ENCODE data around the gene TMC1.
"Not testable (repeated sequence)": the region's sequence is repeated elsewhere in the genome, so short reads cannot be mapped to it uniquely, and the experiment has no call there.

TMC1 gene

DNA sequence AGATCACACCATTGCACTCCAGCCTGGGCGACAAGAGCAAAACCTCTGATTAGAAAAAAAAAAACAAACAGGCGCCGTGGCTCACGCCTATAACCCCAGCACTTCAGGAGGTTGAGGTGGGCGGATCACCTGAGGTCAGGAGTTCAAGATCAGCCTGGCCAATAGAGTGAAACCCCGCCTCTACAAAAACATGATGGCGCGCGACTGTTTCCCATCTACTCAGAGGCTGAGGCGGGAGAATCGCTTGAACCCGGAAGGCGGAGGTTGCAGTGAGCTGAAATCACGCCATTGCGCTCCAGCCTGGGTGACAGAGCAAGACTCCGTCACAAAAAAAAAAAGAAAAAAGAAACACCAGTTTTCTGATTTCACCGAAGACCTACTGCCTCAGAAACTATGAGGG, at the start of gene TMC1:
TSS of gene TMC1 (plus strand) at position 193 of the 400 bp plus-strand sequence. CDS start 127,041 bp downstream, outside the sequence.
- DNase-seq: not testable (repeated sequence)

DNA sequence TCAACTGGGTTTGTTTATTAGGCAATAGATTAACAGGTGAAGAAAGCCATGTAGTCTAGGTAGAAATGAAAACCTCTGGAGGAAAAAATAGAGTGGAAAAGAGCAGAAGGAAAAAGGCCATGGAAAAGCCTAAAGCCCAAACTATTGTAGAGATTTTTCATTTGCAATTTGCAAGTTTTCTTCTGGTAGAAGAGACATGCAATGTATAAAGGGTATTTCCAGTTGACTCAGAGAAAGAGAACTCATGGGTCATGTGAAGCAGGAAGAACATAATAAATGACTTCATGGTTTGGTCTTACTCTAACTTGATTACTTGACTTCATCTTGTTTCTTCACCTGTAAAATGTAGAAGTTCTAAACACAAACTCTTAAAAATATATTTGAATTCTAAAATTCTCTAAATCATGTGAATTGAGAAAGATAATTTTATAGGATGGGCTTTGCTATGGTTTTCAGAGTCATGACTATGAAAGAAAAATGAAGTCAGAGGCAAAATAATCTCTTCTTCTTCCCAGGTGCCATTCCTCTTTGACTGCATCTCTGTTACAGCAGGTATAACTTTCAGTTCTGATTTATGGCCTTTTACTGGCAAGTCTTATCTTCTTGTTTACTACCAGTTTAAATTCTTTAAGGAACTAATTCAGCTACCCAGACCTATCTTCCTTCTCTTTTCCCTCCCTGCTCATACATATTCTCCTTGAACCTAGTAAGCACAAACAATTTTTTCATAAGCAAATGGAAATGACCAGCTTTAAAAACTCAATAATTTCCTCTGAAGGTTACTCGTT, 47.7 kb upstream of the TMC1 start:
- DNase-seq: no peak

- DNase-seq: no peak
These were observed 46.7 kb upstream of the TMC1 start for GRCh38 chr9:72474676-72475075.

DNA sequence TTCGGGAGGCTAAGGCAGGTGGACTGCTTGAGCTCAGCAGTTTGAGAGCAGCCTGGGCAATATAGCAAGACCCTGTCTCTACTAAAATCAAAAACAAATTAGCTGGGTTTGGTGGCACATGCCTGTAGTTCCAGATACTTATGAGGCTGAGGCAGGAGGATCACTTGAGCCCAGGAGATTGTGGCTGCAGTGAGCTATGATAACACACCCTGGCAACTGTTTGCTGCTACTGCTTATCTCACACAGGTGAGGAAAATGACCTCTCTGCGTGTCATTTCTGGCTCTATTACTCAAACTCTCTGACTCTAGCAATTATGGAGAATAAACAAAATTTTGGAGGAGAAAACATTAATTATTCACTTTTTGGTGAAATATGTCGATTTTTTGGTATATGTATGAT, 45.3 kb upstream of the TMC1 start:
- DNase-seq: no peak

DNA sequence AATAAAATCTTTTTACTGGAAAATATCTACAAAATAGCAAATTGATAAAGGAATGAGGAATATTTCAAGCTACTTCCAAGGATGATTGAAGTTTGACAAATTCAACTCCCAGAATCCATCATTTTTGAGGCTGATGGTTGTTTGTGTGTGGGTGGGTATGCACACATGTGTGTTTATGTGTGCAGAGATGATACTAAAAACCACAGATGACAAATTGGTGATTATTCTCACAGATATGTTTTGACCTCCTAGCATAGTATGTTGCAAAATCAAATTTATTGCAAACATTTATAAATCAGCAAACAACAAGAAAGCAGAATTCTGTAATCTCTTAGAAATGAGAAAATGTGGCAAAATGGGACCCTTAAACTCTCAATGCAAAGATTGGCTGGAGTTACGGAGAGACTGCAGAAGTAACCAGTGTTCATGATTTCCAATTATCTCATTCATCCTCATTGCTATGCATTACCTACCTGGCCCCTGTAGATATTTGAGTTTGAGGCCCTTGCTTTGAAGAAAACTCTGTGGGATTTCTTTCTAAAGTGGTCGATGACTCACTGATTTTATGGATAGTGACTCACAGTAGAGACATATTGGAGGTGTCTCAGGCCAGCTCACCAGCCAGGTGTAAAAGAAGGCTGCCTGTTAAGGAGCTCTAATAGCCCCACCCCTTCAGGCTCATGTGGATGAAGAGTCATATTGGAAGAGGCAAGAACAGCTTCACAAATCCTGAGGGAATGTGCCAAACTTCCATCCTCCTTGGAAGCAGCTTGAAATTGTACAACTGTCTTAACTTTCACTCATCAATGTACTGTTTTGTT, 44.6 kb upstream of the TMC1 start:
- DNase-seq: no peak

- peak in 1 of 2 experiments; percentile 7 for DNase-seq
These were observed 43.4 kb upstream of the TMC1 start for GRCh38 chr9:72477930-72478518.

DNA sequence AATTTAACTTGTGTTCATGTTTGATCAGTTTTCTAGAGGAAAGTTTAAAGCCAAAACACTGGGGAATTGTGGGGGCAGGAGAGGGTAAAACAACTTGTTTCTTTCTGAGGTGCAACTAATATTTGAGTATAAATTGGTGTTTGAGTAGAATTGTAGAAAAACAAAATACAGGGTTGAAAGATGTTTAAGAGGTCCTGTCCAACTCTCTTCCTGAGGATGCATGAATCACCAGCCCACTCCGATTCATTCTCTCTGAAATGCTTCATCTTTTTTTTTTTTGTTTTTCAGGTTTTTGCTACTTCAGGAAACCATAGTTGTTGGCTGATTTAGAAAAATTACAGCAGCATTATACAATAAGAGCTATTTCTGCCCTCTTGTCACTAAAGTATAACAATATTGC, 42.4 kb upstream of the TMC1 start:
- DNase-seq: no peak

DNA sequence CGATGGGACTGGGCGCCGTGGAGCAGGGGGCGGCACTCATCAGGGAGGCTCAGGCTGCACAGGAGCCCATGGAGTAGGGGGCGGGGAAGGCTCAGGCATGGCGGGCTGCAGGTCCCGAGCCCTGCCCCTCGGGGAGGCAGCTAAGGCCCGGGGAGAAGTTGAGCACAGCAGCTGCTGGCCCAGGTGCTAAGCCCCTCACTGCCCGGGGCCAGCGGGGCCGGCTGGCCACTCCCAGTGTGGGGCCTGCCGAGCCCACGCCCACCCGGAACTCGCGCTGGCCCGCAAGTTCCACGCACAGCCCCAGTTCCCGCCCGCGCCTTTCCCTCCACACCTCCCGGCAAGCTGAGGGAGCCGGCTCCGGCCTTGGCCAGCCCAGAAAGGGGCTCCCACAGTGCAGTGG, 41.1 kb upstream of the TMC1 start:
- not testable (repeated sequence) for DNase-seq

- no peak for DNase-seq
These were observed 40.5 kb upstream of the TMC1 start for GRCh38 chr9:72480921-72481320.

- no peak for DNase-seq
These were observed 35.4 kb upstream of the TMC1 start for GRCh38 chr9:72485821-72486593.

GRCh38 chr9:72486594-72486955, 34.8 kb upstream of the TMC1 start:
- no peak for DNase-seq

- not testable (repeated sequence) for DNase-seq
These were observed 33.7 kb upstream of the TMC1 start for GRCh38 chr9:72487665-72488064.

- DNase-seq: no peak
These were observed 31.4 kb upstream of the TMC1 start for GRCh38 chr9:72489986-72490385.

DNA sequence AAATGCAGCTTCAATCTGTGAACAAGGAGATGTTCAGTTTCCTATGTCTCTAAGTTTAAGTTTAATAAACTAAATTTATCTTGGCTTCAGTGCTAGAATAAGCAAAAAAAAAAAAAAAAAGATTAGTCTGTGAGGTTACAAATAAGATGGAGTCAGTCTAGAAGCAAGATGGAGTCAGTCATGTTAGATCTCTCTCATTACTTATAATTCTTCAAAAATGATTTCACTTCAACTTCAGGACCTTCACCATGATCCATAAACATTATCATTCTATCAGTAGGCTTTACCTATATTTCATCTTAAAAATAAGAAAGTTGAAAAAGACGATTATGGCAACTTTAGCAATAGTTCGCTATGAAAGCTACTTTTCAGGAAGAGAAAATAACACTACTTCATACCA, 30.2 kb upstream of the TMC1 start:
- DNase-seq: no peak

DNA sequence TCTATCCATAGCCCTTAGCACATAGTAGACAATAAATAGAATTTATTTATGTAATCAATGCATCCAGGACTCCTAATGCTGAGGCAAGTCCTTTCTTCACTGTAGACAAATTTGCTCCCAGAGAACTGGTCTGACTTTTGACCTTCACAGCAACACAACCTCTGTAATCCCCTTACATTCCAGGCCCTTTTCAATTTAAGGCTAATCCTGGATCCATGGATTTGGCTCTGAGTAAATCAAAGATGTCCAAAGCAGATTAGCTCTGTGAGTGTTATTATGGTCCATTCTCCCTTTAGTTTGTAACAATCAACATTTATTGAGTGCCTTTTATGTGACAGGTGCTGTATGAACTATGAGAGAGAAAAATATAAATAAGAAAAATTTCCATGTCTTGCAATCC, 27.4 kb upstream of the TMC1 start:
- no peak for DNase-seq

GRCh38 chr9:72497447-72498046, 23.9 kb upstream of the TMC1 start:
- no peak for DNase-seq

DNA sequence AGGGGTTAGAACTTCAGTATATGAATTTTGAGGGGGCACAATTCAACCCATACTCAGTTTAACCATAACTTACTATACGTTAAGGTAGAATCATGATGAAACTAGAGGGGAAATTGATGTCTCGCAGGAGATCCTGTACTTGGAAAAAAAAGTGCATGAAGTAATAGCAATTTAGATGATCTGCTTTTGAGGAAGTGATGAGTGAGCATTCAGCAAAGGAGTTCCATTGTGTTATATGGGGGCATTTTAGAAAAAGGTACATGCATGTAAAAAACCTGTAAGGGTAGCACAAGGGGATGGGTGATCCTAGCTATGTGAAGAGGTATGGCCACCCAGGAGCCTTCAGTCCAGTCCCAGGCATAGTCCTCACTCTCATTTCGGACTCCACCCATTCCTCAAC, 14.8 kb upstream of the TMC1 start:
- DNase-seq: no peak

DNA sequence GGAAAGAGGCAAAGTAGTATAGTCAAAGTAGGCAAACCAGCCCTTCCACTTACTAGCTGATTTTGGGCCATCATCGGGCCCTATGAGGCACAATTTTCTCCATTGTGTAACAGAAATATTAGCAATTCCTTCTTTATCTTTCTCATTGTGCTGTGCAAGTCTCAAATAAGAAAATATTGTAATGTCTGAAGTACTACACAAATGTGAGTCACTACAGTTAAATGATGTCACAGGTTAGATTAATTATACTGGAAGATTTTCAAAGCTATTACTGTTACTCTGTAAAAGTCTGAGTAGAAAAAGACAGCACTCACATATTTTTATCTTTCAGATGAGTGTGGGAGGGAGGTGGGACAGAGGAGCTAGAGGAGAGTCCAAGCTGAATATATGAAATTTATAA, 12.4 kb upstream of the TMC1 start:
- DNase-seq: no peak

- DNase-seq: no peak
These were observed 11.8 kb upstream of the TMC1 start for GRCh38 chr9:72509635-72510034.

DNA sequence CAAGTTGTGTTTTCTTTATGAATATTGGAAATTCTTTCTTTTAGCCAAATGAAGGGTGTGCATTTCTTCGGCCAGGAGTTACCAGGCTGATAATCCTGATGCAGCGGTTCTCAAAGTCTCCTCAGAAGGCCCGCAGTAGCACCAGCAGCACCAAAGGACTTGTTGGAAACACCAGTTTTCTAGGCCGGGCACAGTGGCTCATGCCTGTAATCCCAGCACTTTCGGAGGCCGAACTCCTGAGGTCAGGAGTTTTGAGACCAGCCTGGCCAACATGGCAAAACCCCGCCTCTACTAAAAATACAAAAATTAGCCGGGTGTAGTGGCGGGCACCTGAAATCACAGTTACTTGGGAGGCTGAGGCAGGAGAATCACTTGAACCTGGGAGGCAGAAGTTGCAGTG, 397 bp upstream of the TMC1 start:
- DNase-seq: not testable (repeated sequence)

DNA sequence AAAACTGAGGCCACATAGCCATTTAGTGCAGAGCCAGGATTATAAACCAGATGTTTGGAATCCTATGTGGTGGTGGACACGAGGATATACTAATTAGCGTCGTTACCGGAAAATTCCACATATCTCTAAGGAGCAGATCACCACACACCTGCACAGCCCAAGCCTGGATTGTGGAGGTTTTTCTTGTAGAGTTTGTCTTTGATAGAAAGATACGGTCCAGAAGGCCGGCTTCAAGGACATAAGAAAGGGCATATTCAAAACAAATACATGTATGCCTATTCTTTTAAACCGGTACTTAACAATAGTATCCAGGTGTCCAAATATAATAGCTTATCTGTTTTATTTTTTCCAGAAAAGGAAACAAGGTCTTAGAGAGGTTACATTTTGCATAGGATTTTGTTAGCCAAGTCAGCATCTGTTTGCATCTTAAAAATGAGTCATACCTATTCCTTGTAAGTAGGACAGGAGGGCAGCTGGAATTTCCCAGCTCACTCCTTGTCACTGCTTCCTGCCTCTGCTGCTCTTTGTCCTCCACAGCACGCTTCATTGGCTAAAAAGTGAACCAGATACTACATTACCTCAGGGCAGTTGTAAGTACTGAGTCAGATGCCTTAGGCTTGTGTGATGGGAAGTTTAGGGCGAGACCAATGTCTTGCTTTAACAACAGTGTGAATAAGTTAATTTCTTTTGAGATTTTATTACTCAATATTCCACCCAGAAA, 3.6 kb downstream of the TMC1 start:
- no peak for DNase-seq

Measured in AML-193 (cell line).